Omental fat pad (tissue), 4 donors: ENCODE results near the gene GNB2. TPM values are rescaled to one million over a fixed set of nuclear protein-coding genes. Genes with fewer than 3 reads are reported as not detected.
"Not testable (repeated sequence)": the region's sequence is repeated elsewhere in the genome, so short reads cannot be mapped to it uniquely, and the experiment has no call there.

Experiments used
- ATAC-seq: fragments of 150-250 bp; one replicate; pipeline ENCODE4 v1.9.1; 2016; ENCODE audit warnings: mild to moderate bottlenecking, moderate library complexity; ENCODE audit not compliant: low FRiP score
- DNase-seq: peaks from one replicate; pipeline ENCODE4 v3.0.0-alpha.2; 2019; ENCODE audit warnings: low spot score
- CTCF ChIP-seq, 3 donors: fragments of 450-650 bp; IDR thresholded peaks; one replicate each; pipeline ENCODE4 v1.5.1; 2016 to 2017; ENCODE audit warnings: antibody characterized with exemption in 3 of 3, mild to moderate bottlenecking in 3 of 3, moderate library complexity in 2 of 3
- total RNA-seq, 4 donors: library from RNA; depleted of rRNA; stranded (reverse); fragments of >200 nt; gene quantifications; one replicate each; pipeline ENCODE4 v1.1.0, GENCODE V29; 2016

GNB2 gene
- total RNA-seq, 4 donors from 2014 or later: 145 to 245 (median 203) TPM

GRCh38 chr7:100667331-100668068 lies 6.0 kb upstream of the GNB2 start:
- no peak for DNase-seq
- no peak for TF ChIP-seq CTCF (IDR thresholded peaks at IDR 0.05)
- no peak for ATAC-seq

GRCh38 chr7:100668069-100668449 lies 5.5 kb upstream of the GNB2 start:
- TF ChIP-seq CTCF (IDR thresholded peaks at IDR 0.05): no peak
- ATAC-seq: no peak
- no peak for DNase-seq

- ATAC-seq, DNase-seq: not testable (repeated sequence)
These were observed 4.4 kb upstream of the GNB2 start for GRCh38 chr7:100669106-100669505.

DNA sequence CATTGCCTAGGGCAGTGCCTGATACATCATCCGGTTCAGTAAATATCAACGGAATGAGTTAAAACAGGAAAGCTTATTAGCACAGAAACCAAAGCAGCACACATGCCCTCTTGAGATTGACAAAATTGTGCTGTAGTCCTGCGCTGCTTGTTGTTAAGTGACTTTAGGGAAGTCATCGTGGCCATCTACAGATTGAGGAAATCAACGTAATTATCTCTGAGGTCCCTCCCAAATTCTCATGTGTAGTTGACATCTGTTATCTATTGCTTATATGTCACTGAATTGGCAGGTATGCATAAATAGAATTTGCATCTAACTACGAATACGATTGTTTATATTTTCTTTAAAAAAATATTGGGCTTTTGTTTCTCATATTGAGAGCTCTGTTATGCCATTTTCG lies 3.5 kb upstream of the GNB2 start:
- ATAC-seq (no peak), DNase-seq (no peak)
- TF ChIP-seq CTCF (IDR thresholded peaks at IDR 0.05): no peak

GRCh38 chr7:100671353-100672327 lies 1.9 kb upstream of the GNB2 start:
- no peak for ATAC-seq
- TF ChIP-seq CTCF (IDR thresholded peaks at IDR 0.05): no peak
- DNase-seq: no peak

- no peak for DNase-seq
- no peak for ATAC-seq
- TF ChIP-seq CTCF (IDR thresholded peaks at IDR 0.05): no peak
These were observed 436 bp downstream of the GNB2 start for GRCh38 chr7:100673942-100674410.

GRCh38 chr7:100674411-100675104 lies 1.0 kb downstream of the GNB2 start:
- TF ChIP-seq CTCF (IDR thresholded peaks at IDR 0.05): no peak
- DNase-seq (no peak), ATAC-seq (no peak)
